ENCODE results near the gene OCA2.
"Not testable (repeated sequence)": the region's sequence is repeated elsewhere in the genome, so short reads cannot be mapped to it uniquely, and the experiment has no call there.

The OCA2 gene

DNA sequence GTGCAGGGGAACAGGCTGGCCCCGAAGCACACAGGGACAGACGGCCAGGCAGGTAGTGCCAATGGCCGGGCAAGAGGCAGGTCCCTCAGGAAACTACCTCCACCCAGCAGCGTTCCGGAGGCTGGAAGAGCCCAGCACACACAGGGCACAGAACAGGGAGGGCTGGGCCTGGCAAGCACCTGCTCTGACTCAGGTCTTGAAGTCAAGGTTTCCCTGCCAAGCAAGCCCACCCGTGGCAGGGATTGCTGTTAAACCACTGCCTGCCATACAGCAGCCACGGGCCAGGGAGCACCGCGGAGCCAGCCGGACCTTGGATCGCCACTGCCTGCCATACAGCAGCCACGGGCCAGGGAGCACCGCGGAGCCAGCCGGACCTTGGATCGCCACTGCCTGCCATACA is 22.5 kb upstream of the OCA2 start:
- not testable (repeated sequence) for DNase-seq (ENCODE audit: extremely low read depth in 1 of 2, low read depth in 1 of 2)

DNA sequence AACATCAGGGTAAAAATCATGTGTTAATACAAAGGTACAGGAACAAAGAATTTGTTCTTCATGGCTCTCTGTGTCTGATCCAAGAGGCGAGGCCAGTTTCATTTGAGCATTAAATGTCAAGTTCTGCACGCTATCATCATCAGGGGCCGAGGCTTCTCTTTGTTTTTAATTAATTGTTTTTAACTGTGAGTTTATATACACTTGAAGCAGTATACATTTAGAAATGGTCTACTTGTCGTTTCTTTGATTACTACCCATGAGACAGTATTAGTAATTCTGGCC is 21.2 kb upstream of the OCA2 start:
- DNase-seq (ENCODE audit: extremely low read depth in 1 of 2, low read depth in 1 of 2), result no peak

DNA sequence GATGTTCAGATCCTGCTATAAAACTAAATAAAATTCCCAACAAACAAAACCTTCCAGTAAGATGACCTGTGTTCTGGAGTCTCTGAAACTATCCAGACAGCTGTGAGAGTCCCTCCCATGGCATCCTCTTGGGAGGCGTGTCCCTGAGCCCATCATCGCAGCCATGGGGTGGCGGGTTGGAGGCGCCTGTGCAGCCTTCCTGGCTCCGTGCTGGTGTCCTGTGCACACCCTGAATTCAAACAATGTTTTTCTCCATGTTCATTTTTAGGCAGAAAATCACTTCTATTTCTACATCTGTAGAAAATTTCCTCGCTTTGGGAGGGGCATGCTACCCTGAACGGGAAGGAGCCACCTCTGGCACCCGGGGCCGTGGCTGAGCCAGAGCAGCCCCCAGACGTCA is 19.4 kb upstream of the OCA2 start:
- no peak for DNase-seq (ENCODE audit: extremely low read depth in 1 of 2, low read depth in 1 of 2)

DNA sequence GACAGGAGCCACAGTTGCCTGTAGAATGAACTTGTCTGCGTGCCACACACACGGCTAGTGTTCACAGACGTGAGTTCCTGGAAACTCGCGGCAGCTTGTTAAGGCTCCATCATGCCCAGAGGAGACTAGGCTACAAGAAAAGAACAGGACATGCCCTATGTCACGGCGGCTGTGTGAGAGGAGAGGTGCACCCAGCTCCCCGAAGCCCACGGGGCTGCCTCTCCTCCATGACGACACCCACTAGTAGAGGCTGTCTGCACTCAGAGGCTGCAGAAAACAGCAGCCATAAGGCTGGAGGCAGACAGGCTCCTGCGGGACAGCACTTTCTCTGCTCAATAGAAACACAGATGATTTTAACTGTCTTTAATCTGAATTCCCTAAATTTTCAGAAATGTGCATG is 19.0 kb upstream of the OCA2 start:
- no peak for DNase-seq (ENCODE audit: extremely low read depth in 1 of 2, low read depth in 1 of 2)

DNA sequence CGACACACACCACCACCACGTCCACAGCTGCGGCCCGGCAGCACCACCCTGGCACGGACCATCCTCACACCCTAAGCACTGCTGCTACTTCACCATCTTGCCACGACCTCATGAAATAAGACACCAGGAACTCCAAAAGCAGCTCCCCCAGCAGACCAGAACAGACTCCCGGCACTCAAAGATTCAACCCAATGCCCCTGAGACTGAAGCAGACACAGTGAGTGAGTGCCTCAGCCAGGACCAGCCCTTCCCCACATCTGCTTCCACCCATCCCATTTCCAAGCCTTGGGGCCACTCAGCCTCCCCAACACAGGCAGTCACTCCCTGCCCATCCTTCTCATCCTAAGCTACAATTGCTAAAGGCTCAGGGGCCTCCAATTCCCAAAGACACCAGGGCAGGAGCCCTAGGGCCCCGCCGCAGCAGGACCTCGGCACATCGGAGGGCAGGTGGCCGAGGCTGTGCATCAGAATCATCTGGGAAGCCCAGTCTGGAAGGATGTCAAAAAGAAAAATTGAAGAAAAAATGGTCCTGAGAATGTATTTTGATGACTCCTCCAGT is 18.4 kb upstream of the OCA2 start:
- DNase-seq (ENCODE audit: extremely low read depth in 1 of 2, low read depth in 1 of 2), result no peak

DNA sequence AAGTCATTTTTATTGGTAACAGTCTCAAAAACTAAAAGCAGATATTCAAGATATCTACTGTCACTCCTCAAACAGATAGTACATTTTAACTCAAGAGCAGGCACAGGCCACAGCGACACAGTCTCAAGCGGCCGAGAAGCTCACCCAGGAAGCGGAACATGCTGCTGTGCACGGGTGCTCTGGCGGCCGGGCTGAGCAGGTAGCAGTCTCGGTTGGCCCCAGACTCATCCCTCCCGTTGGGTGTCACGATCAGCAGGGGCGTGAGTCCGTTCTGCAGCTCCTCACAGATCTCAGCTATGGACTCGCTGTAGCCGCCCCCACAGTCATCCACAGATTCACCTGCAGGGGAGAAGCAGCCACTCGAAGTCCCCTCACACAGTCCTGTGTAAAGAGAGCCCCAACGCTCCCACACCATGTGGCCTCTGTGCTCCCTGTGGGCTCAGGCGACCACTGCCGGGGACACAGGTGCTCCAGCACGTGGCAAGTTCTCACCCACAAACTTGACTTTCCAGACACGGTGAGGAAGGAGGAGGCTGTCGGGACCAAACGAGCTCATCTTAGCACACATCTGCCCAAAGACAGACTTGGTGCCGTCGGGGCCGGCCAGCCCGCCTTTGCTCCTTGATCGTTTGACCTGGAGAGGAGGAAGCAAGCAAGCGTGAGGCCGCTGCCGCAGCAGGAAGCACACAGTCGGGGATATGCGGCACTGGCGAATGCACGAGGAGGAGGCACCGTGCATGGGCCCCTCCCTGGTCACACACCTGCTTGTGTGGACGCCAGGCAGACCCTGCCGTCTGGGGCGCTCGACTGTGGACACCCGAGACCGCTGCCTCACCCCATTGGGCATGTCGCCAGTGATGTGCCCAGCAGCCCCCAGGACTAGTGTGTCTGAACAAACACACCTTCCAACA is 17.7 kb upstream of the OCA2 start:
- DNase-seq (ENCODE audit: extremely low read depth in 1 of 2, low read depth in 1 of 2), result no peak

DNA sequence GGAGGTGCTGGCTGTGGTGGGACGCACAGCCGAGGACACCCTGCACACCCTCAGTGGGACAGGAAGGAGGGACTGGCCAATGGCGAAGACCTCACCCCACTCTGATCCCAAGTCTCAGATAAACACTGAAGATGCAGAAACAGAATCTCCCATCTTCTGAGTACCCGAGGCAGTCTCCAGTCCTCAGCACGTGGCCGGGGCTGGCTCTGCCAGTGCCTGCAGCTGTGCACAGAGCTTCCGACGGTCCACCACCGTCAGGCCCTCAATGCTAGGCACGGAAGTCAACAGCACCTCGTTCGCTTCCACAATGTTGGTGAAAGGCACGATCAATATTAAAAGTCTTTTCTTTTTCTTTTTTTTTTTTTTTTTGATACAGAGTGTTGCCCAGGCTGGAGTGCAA is 16.8 kb upstream of the OCA2 start:
- DNase-seq (ENCODE audit: extremely low read depth in 1 of 2, low read depth in 1 of 2), result no peak

DNA sequence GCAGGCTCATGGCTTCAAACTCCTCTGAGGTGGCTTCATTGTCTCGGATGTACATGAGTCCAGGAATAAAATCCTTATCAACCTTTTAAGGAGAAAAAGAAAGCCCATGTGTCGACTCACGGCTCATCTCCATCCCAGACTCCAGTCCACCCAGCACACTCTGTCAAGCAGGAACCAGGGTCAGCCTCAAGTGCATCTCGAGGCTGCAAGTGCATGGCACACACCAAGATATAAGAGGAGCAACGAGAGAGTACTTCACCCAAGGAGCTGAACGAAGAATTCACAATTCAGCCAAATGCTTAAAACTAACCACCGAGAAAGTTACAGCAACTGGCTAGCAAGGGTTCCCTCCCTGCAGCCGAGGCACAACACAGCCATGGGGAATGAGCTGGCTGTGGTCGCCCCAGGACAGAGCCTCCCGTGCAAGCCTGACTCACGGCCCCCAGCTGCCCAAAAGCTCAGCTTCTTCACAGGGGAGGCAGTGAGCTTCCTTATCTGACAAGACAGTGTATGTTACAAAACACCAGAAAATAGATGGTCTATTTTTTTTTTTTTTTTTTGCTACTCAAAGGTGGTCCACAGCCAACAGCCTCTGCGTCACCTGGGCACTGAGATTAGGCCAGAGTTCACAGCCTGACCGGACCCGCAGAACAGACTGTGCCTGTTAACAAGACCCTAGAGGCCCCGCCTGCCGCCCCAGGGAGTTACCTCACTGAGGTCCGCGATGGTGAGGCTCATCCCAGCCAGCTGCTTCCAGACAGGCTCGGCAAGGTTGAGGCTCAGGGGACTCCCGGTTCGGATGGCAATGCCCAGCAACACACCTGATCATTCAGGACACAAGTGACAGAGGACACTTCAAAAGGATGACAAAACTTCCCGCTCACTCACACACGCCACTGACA is 15.9 kb upstream of the OCA2 start:
- DNase-seq (ENCODE audit: extremely low read depth in 1 of 2, low read depth in 1 of 2), result no peak

DNA sequence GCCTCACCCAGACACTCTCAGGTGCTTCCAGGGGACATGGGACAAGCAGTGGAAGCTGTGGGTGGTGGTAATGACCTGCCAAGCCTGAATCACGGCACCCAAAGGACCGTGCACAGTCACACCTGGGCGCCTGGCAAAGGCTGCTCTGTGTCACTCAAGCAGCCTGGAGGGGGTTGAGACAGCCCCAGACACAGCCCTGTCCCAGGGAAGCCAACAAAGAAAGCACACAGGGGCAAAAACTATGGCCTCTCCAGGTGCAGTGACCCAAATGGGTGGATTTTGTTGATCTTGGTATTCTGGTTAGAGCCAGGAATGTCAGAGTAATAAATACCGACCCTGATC is 15.0 kb upstream of the OCA2 start:
- DNase-seq (ENCODE audit: extremely low read depth in 1 of 2, low read depth in 1 of 2), result no peak

DNA sequence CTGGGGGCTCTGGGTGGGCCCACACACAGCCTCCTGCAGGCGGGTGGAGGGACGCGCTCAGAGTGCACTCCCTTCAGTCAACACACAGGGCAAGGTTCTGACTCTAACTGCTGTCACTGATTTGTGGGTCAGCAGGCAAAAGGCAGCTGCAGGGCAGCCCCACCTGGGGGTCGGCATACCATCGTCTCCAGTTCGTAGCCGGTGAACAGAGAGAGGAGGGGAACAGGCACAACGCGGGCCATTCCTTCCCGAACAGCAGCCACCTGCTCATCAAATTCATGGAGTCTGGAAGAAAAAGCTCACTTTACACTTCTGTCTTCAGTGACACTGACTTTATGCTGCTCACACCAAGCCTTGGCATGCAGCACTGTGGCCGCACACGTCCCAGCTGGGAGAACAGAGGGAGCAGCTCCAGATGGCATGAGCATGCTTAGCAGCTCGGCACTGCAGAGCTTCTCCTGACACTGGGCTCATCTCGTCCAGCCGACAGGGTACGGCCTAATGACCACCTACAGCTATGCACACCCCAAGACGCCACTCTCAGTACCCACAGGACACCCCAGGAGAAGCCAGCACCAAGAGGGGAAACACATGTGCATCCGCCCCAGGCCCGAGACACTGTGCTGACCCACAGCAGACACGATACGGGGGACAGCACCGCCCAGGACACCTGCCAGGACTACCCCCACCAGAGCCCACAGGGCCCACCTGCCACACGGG is 14.4 kb upstream of the OCA2 start:
- no peak for DNase-seq (ENCODE audit: extremely low read depth in 1 of 2, low read depth in 1 of 2)

DNA sequence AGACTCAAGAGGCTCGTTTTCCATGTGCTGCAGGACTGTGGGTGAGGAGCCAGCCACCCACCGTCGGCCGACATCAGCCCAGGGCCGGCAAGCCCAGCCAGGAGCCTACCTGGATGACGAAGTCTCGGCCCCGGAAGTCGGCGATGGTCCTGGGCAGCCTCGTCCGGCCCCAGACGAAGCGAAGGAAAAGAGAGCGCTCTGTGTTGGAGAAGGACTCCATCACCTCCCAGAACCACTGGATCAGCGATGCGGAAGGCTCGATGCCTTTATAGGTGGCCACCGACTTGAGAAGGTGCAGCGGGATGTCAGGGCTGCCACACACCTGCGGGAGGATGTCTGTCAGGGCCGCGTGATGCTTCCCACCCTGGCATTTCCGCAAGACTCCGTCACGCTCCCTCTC is 13.8 kb upstream of the OCA2 start:
- DNase-seq (ENCODE audit: extremely low read depth in 1 of 2, low read depth in 1 of 2), result no peak

DNA sequence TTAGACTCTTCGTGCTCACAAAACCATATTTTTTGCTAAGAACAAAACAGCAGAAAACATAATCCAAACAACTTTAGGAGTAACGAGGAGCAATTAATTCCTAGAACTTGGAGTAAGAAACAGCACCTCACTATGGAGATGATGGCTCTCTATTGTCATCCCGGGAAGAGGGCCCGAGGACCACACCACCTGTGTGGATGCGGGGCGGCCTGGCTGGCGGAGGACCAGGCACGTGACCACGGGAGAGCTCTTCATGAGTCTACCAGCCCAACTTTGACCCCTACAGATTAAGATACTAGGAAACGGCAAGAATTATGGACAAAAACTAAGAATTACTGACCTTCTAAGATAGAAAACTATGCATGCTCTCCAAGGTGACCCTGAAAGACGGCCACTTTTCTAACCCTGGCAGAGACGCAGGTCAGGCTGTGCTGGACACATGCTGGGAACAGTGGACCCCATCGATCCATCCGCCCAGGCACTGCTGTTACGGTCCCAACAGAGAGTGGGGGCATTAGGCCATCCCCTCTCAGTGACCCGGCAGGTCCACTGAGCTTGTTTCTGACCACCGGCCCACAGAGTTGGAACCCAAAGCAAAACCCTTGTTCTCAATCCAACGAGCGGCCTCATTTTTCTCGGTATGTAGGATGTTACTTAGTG is 13.1 kb upstream of the OCA2 start:
- no peak for DNase-seq (ENCODE audit: extremely low read depth in 1 of 2, low read depth in 1 of 2)

DNA sequence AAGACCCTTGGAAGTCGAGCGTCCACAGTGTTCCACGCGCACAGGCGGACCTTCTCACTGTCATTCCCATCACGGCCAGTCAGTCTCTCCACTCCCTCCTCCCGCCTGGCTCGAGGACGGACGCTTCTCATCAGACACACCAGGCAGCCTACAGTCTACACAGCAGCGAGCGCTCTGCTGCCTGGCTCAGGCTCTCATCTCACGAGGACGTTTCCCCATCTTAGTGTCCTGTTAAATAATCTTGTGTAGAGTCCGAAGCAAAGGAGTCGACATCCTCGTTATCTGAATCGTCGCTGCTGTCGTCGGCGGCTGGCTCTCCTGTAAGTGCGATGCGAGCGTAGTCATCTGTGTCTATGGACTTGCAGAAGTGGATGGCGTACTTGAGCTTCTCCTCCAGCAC is 12.4 kb upstream of the OCA2 start:
- no peak for DNase-seq (ENCODE audit: extremely low read depth in 1 of 2, low read depth in 1 of 2)

DNA sequence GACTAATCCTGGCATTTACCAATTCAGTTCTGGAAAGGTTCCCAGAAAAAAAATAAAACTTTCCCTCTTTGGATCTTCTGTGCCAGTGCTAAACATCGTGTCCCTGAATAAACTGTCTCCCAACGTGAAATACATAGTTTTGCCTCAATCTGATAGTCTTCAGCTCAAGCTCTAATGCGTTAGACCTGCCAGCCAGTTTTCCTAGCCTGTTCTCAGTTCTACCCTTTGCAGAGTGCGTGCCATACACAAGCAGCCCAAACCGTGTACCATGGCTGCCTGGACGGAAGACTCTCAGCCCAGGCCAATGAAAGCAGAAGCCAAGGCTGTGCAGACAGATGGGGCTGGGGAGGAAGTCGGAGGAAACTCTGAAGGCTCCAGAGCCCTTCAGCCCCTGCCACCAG is 11.4 kb upstream of the OCA2 start:
- DNase-seq (ENCODE audit: extremely low read depth in 1 of 2, low read depth in 1 of 2), result no peak

DNA sequence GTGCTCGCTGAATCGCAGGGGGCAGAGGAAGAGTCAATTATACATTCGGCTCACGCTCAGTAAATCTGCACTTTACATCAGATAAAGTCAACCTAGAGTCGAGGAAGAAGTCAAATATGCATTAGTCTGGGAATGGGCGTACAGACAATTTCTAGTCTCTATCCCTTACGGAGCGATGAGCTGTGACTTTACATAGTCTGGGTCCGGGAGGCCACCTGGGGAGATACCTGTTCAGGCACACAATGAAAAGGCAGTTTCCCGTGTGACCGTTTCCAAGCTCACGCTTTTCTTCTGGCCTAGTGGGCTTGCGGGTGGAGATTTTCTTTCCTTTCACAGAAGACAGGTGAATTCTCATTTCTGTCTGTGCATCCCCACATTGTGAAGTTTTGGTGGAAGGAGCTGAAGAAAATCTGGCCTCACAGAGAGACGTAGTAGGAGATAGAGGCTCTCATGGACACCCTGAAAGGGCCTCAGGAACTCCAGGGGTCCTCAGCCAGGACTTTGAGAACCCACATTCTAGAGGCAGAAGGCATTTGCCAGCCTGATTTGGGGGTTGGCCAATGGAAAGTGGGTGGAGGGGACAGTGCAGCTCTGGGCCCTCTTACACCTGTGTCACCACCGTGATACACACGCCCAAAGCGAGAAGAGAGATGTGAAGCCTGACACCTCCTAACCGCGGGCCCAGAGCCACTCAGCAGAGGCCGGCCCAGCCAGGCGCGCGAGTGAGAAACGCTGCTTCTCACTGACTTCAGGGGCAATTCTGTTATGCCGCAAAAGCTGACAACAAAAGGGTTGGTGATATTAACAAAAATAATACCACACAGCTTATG is 10.7 kb upstream of the OCA2 start:
- DNase-seq (ENCODE audit: extremely low read depth in 1 of 2, low read depth in 1 of 2), result no peak

DNA sequence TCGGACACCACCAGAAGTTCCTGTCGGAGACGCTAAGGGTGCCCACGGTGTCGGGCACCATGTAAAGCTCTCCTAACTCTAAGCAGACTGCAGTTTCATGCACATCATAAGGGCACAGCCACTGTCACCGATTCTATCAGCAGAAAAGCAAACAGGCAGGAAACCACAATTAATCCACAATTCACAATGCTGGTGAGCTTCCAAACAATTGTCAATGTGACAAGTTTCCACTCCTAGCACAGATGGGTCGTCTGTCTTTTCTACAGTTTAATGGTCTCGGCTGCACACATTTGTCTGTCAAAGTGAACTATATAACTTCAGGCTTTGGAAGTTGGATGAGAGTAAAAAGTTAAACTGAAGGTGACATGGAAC is 8.8 kb upstream of the OCA2 start:
- no peak for DNase-seq (ENCODE audit: extremely low read depth in 1 of 2, low read depth in 1 of 2)

DNA sequence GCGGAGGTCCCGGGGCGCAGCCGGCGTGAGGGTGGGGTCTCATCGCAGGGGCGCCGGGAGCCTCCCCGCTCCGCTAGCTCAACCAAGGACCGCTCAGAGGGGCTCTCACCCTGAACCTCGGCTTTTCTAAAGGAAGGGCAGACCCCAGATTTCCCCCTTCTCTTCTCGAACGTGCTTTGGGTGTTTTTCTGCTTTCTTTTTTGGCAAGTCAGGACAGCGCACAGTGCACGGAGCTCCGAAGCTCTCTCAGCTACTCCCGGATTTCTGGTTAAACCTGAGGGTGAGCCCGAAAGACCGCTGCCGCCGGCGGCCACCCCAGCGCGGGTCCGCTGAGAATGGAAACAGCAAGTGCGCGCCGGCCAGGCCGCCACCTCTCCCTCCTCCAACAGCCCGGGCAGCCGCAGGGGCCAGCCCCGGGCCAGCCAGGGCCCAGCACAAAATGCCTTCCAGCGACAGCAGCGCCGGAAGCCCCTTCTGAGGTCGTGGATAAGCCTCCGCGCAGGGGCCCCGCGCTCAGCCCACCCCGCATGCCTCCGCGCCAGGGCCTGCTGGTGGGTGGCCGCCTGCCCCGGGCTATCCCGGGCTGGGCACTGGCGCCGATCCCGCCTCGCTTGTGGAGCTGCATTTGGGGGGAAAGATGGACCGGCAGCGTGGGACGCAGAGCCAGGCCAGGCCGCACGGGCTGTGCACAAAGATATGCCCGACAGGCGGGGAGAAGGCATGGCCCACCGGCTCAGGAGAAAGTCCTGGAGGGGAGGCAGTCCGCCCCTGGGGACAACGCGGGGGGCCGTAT is 8.2 kb upstream of the OCA2 start:
- DNase-seq (ENCODE audit: extremely low read depth in 1 of 2, low read depth in 1 of 2), result no peak

DNA sequence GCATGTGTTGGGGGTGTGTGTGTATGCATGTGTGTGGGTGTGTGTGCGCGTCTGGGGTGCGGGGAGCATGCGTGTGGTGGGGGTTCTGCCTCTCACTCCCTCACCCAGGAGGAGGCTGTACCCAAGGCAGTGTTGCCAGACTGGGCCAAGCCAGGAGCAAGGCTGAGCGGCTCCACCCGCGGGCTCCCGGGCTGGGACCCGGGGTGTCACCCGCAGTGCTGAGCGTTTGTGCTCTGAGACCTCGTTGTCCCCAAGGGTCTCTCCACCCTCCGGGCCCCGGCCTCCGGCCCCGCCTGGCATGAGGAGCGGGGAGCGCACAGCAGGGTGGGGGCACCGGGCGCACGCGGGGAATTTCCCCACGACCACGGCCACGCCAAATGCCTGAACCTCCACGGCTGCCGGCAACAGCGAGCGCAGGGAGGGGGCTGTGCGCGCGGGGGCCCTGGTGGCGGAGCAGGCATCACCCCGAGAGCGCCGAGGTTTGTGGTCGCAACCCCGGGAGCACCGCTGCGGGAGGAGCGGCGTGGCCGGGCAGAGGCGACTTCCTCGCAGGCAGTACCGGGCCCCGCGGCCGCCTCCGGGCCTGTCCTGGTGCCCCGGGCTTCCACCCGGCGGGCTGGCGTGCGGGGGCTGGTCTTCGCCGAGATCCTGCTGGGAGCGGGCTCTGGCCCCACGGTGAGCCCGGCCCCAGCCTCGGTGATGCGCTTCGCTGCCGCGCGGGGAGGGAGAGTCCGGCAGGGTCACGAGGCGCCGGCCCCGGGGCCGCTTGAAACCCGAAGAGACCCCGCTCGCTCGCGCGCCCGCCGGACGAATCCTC is 7.4 kb upstream of the OCA2 start:
- DNase-seq (ENCODE audit: extremely low read depth in 1 of 2, low read depth in 1 of 2), result no peak

Measured in stimulated activated CD8-positive, alpha-beta memory T cell treated with anti-CD3 and anti-CD28 coated beads, Interleukin-7, amount 100 ng/mL, for 48 hours (primary cell).